BJ (cell line): Measurements from ENCODE around the gene ZNF423. TPM values are rescaled to one million over a fixed set of nuclear protein-coding genes. Genes with fewer than 3 reads are reported as not detected.

ENCODE experiments used
- CTCF ChIA-PET: fragments of 350-600 bp; formaldehyde crosslinking; extraction: SDS; loops from one replicate; lab custom pipeline; 2021; ENCODE audit warnings: antibody characterized with exemption, inconsistent platforms; lab: Yijun Ruan, JAX
- POLR2A ChIA-PET: fragments of 300-600 bp; sonication (Branson Sonifier 250); formaldehyde crosslinking; extraction: SDS; loops from one replicate; lab custom pipeline; 2021; ENCODE audit warnings: antibody characterized with exemption; lab: Charles Lee
- DNase-seq: peaks from one replicate; pipeline ENCODE4 v3.0.0-alpha.2; 2011; ENCODE audit warnings: low read depth
- H3K27me3 ChIP-seq: 2 replicates; pipeline ENCODE4 v1.6.0; 2011; ENCODE audit warnings: low read length; ENCODE audit not compliant: control insufficient read depth, insufficient read depth
- H3K36me3 ChIP-seq: 2 replicates; pipeline ENCODE4 v1.5.1; 2011; ENCODE audit warnings: low read length; ENCODE audit not compliant: control insufficient read depth, insufficient read depth
- H3K4me3 ChIP-seq: 2 replicates; pipeline ENCODE4 v1.5.1; 2011; ENCODE audit warnings: low read depth, mild to moderate bottlenecking, control low read depth, low read length
- CTCF ChIP-seq: IDR thresholded peaks from 2 replicates; pipeline ENCODE4 v1.5.1; 2011; ENCODE audit warnings: low read depth, mild to moderate bottlenecking, control low read depth, inconsistent platforms, low read length, moderate library complexity; ENCODE audit not compliant: insufficient read depth
- polyA plus RNA-seq: library from polyadenylated mRNA; depleted of rRNA; stranded (reverse); fragments of >200 nt; gene quantifications from 2 replicates; pipeline ENCODE4 v1.2.3, GENCODE V29; 2011

ZNF423 gene
- polyA plus RNA-seq, 1 experiment = 0.22 TPM

GRCh38 chr16:49833796-49834530, 21.9 kb downstream of the ZNF423 start:
- Histone ChIP-seq H3K4me3 (no peak overlapping the region), H3K27me3 (no peaks in the 10 kb centered on the region), H3K36me3 (no peaks in the 10 kb centered on the region)
- DNase-seq = no peak
- TF ChIP-seq CTCF = no peak
- POLR2A ChIA-PET = no interaction called here
- CTCF ChIA-PET = interaction anchor here (2.0 kb wide), 1 partner anchor 23 kb away, joined by 5 read pairs; no protein-coding TSS in a partner anchor

DNA sequence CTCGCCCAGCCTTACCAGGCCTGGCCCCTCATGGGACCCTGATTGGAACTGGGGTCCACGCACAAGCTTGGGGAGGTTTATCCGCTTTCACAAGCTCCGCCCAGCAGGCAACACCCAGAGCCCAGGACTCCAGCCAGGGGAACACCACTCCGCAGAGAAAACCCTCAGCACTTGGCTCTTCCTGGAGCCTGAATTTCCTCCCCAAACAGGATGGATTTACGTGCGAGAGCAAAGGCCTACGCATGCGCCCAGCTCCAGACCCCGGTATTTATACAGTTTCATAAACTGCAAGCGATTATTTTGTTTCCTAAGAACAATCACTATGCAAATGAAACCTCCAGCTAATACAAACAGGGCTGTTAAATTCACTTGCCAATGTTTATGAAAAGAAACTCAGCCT, 22.8 kb downstream of the ZNF423 start:
- H3K4me3 ChIP-seq = no peak overlapping the region
- no peaks in the 10 kb centered on the region for H3K36me3 ChIP-seq
- ChIA-PET CTCF (interaction anchor here (2.0 kb wide), 1 partner anchor 24 kb away, joined by 5 read pairs; no protein-coding TSS in a partner anchor), POLR2A (no interaction called here)
- no peak for TF ChIP-seq CTCF
- no peaks in the 10 kb centered on the region for H3K27me3 ChIP-seq
- no peak for DNase-seq

- DNase-seq = no peak
- Histone ChIP-seq H3K4me3 (no peak overlapping the region), H3K36me3 (no peaks in the 10 kb centered on the region), H3K27me3 (no peaks in the 10 kb centered on the region)
- CTCF ChIA-PET = no interaction called here
- POLR2A ChIA-PET = interaction anchor here (0.6 kb wide), 1 partner anchor 12 kb away, joined by 6 read pairs; no protein-coding TSS in a partner anchor
- no peak for TF ChIP-seq CTCF
Observed at GRCh38 chr16:49832177-49832576, 23.7 kb downstream of the ZNF423 start.

GRCh38 chr16:49830873-49831272, 25.0 kb downstream of the ZNF423 start:
- no peak for DNase-seq
- CTCF ChIA-PET = interaction anchor here (0.9 kb wide), 1 partner anchor 27 kb away, joined by 3 read pairs; no protein-coding TSS in a partner anchor
- no peak for TF ChIP-seq CTCF
- no peaks in the 10 kb centered on the region for H3K36me3 ChIP-seq
- no peaks in the 10 kb centered on the region for H3K27me3 ChIP-seq
- no peak overlapping the region for H3K4me3 ChIP-seq
- POLR2A ChIA-PET = no interaction called here

DNA sequence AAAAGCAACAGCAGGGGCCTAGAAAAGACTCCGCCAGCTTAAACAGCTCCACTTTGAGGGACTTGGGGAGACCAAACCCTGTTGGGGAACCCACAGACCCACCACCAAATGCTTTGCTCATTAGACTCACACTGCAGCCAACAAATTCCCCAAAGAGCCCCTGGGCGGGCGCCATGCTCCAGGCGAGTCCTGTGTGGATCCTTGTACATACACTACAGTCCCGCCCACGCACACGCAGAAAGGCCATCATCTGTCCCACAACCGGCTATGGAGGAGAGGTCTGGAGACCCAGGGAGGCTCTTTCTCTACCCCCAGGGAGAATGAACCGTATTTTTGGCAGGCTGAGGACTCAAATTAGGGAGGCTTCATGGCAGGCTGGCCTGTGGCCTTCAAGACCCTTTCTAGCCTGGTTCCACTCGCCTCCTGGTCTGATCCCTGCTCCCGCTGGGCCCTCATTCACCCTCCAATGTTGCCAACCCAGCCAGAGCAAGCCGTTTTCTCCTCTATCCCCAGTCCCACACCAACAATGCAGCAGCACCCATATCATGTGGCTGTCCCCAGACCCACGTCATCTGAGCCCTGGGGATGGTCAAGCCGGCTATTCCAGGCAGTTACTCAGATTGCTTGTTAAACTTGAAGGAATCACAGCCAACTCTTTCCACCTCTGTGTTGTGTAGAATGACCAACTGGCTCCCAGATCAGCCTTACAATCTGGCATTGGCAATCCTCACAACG, 27.2 kb downstream of the ZNF423 start:
- Histone ChIP-seq H3K27me3 (no peaks in the 10 kb centered on the region; the same call in 1 of the 2 replicates), H3K4me3 (no peak overlapping the region), H3K36me3 (no peaks in the 10 kb centered on the region)
- DNase-seq = no peak
- POLR2A ChIA-PET = no interaction called here
- CTCF ChIA-PET = no interaction called here
- no peak for TF ChIP-seq CTCF
